Endothelial cell of umbilical vein (primary cell): ENCODE measurements around the gene MTF2. TPM values are rescaled to one million over a fixed set of nuclear protein-coding genes. Genes with fewer than 3 reads are reported as not detected.

Source experiments
- BruUV-seq: library from RNA; stranded (reverse); fragments of 400-500 nt; replicated peaks from 2 replicates; lab custom pipeline; 2021; lab: Mats Ljungman, UMichigan
- CTCF ChIA-PET: fragments of 300-600, 350-600 bp; sonication (Branson Sonifier 250); formaldehyde crosslinking; loops from one replicate; lab custom pipeline; 2021; ENCODE audit warnings: antibody characterized with exemption, inconsistent platforms; lab: Charles Lee
- POLR2A ChIA-PET: fragments of 300-600, 350-600 bp; sonication (Branson Sonifier 250); formaldehyde crosslinking; loops from one replicate; lab custom pipeline; 2021; ENCODE audit warnings: antibody characterized with exemption, inconsistent platforms; lab: Charles Lee
- DNase-seq: peaks from one replicate; pipeline ENCODE4 v3.0.0-alpha.2; 2011; ENCODE audit warnings: low read depth, low spot score
- FAIRE-seq: peaks from 2 replicates; lab custom pipeline; 2011; peaks lifted over from hg19 to GRCh38; lab: Jason Lieb, UNC
- H2AFZ ChIP-seq: 2 replicates; pipeline ENCODE4 v1.6.0; 2012; ENCODE audit warnings: low read depth, low read length, control low read depth, inconsistent platforms
- H3K27ac ChIP-seq: 2 replicates; pipeline ENCODE4 v1.5.1; 2011; ENCODE audit warnings: low read depth, mild to moderate bottlenecking, control low read depth, low read length, moderate library complexity; ENCODE audit not compliant: insufficient read depth
- H3K27me3 ChIP-seq, 2 experiments: 2 replicates each; pipeline versions ENCODE4 v1.6.0 to v1.6.1; 2011; ENCODE audit warnings: low read length in 2 of 2, mixed read lengths in 1 of 2; ENCODE audit not compliant: control insufficient read depth in 2 of 2, insufficient read depth in 2 of 2
- H3K36me3 ChIP-seq, 2 experiments: 2 replicates in 1 of 2; 3 replicates in 1 of 2; pipeline ENCODE4 v1.5.1; 2011; ENCODE audit warnings: low read length in 2 of 2, mild to moderate bottlenecking in 1 of 2, moderate library complexity in 1 of 2; ENCODE audit not compliant: control insufficient read depth in 2 of 2, insufficient read depth in 2 of 2; ENCODE audit errors: extremely low read depth in 1 of 2
- H3K4me1 ChIP-seq: 3 replicates; pipeline ENCODE4 v1.5.1; 2011; ENCODE audit warnings: mild to moderate bottlenecking, low read length; ENCODE audit not compliant: control insufficient read depth, insufficient read depth; ENCODE audit errors: extremely low read depth
- H3K4me2 ChIP-seq: 2 replicates; pipeline ENCODE4 v1.6.1; 2011; ENCODE audit warnings: low read length, control low read depth, mixed read lengths; ENCODE audit not compliant: insufficient read depth
- H3K4me3 ChIP-seq, 3 experiments: fragments of 200-600 bp in 1 of 3; sonication (generic), shearing (Covaris generic) in 1 of 3; replicated peaks in 1 of 3; 2 replicates each; pipeline ENCODE4 v1.5.1; 2011 to 2016; ENCODE audit warnings: control low read depth in 3 of 3, low read length in 3 of 3, mild to moderate bottlenecking in 2 of 3, inconsistent platforms in 1 of 3, low read depth in 1 of 3, moderate library complexity in 1 of 3; ENCODE audit not compliant: insufficient read depth in 1 of 3
- H3K79me2 ChIP-seq: 2 replicates; pipeline ENCODE4 v1.6.0; 2012; ENCODE audit warnings: low read length, inconsistent platforms; ENCODE audit not compliant: control insufficient read depth, insufficient read depth
- H3K9ac ChIP-seq: replicated peaks from 2 replicates; pipeline ENCODE3; 2011; ENCODE audit warnings: low read length, control low read depth; ENCODE audit not compliant: insufficient read depth; ENCODE audit errors: extremely low read depth
- H3K9me1 ChIP-seq: replicated peaks from 3 replicates; pipeline ENCODE4 v1.6.0; 2011; ENCODE audit warnings: mild to moderate bottlenecking, low read length; ENCODE audit not compliant: control insufficient read depth, insufficient read depth; ENCODE audit errors: extremely low read depth
- H3K9me3 ChIP-seq: replicated peaks from 2 replicates; pipeline ENCODE4 v1.5.1; 2012; ENCODE audit warnings: low read length, inconsistent platforms; ENCODE audit not compliant: control insufficient read depth, insufficient read depth
- H4K20me1 ChIP-seq: replicated peaks from 2 replicates; pipeline ENCODE3; 2011; ENCODE audit warnings: mild to moderate bottlenecking, low read length; ENCODE audit not compliant: control insufficient read depth, insufficient read depth; ENCODE audit errors: extremely low read depth
- CTCF ChIP-seq, 2 donors: IDR thresholded peaks; 1 replicate in 1 of 2; 2 replicates in 1 of 2; pipeline ENCODE4 v1.5.1; 2011; ENCODE audit warnings: low read length in 2 of 2, mild to moderate bottlenecking in 2 of 2, moderate library complexity in 2 of 2, control low read depth in 1 of 2, inconsistent platforms in 1 of 2, low read depth in 1 of 2; ENCODE audit not compliant: insufficient read depth in 1 of 2; ENCODE audit errors: extremely low read depth in 1 of 2
- EZH2 ChIP-seq: IDR thresholded peaks from 2 replicates; pipeline ENCODE4 v1.6.1; 2012; ENCODE audit warnings: borderline replicate concordance, low read depth, mild to moderate bottlenecking, moderate library complexity, low read length, inconsistent platforms; ENCODE audit not compliant: severe bottlenecking
- FOS ChIP-seq: IDR thresholded peaks from 2 replicates; pipeline ENCODE4 v1.6.1; 2011; ENCODE audit warnings: mild to moderate bottlenecking, low read length, moderate library complexity, borderline replicate concordance; ENCODE audit not compliant: insufficient read depth
- GATA2 ChIP-seq: IDR thresholded peaks from 2 replicates; pipeline ENCODE4 v1.7.0; 2011; ENCODE audit warnings: low read depth, mild to moderate bottlenecking, moderate library complexity, mixed read lengths, low read length; ENCODE audit not compliant: insufficient read length, insufficient read depth
- JUN ChIP-seq: IDR thresholded peaks from 2 replicates; pipeline ENCODE4 v1.6.1; 2011; ENCODE audit warnings: borderline replicate concordance, low read depth; ENCODE audit not compliant: insufficient read length, insufficient read depth
- MYC ChIP-seq: IDR thresholded peaks from one replicate; pipeline ENCODE4 v1.6.1; 2011; ENCODE audit warnings: mild to moderate bottlenecking, low read depth, low read length
- POLR2A ChIP-seq: IDR thresholded peaks from 2 replicates; pipeline ENCODE4 v1.6.1; 2012; ENCODE audit warnings: low read depth, mild to moderate bottlenecking, control low read depth, low read length
- POLR2AphosphoS5 ChIP-seq: IDR thresholded peaks from 2 replicates; pipeline ENCODE4 v1.6.1; 2012; ENCODE audit warnings: low read depth, mild to moderate bottlenecking, control low read depth, low read length, moderate library complexity; ENCODE audit not compliant: insufficient read depth
- dilution Hi-C: fragments of 300-500 bp; cut with MboI; formaldehyde crosslinking; loops from one replicate; pipeline ENCODE4 v1.15.0; 2019; ENCODE audit warnings: low sequenced_read_pairs; ENCODE audit not compliant: extremely low pct_ligation_motif_present
- intact Hi-C: fragments of 100-400 bp; cut with micrococcal nuclease; formaldehyde crosslinking; loops from one replicate; pipeline ENCODE4 v1.10.0; 2022
- polyA plus RNA-seq, 4 experiments: library from polyadenylated mRNA; depleted of rRNA in 3 of 4; stranded (reverse) in 3 of 4; unstranded in 1 of 4; fragments of >200 nt; gene quantifications; 2 replicates each; pipeline versions ENCODE4 v1.2.1 to v1.2.3, GENCODE V29; 2011 to 2012; ENCODE audit warnings: missing spikeins in 1 of 4
- total RNA-seq: library from RNA; stranded (reverse); gene quantifications from 2 replicates; pipeline ENCODE4 v1.2.3, GENCODE V29; 2021

Gene MTF2
- total and polyA plus RNA-seq, 2 donors (not counting 3 experiments of a cell fraction or from before 2014, with no cell fraction given), result 20.1 to 40.5 TPM

DNA sequence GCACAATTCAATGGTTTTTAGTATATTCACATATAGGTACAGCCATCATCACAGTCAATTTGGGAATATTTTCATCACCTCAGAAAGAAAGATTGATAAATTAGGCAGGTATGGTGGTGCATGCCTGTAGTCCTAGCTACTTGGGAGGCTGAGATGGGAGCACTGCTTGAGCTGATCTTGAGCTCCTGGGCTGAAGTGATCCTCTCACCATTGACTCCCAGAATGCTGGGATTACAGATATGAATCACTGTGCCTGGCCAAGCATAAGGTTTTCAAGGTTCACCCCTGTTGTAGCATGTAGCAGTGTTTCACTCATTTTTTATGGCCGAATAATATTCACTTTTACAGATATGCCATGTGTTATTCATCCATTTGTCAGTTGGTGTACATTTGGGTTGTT is 44.7 kb upstream of the MTF2 start:
- H3K27me3 ChIP-seq, result peaks cover 8 to 12% of the 10 kb centered on the region in 2 experiments
- no peak overlapping the region for H3K9ac ChIP-seq
- ChIA-PET POLR2A (no interaction called here), CTCF (interaction anchor here (0.7 to 0.9 kb wide), 2 partner anchors 8 to 28 kb away, joined by 4 read pairs; no protein-coding TSS in a partner anchor)
- no peaks in the 10 kb centered on the region for H3K36me3 ChIP-seq
- intact Hi-C loops, result no loop called here
- no peaks in the 10 kb centered on the region for H3K4me1 ChIP-seq
- FAIRE-seq (no peak), DNase-seq (no peak)
- H3K4me2 ChIP-seq, result no peak overlapping the region
- no peaks in the 10 kb centered on the region for H4K20me1 ChIP-seq
- no peak overlapping the region for H2AFZ ChIP-seq
- no peaks in the 10 kb centered on the region for H3K9me3 ChIP-seq
- H3K27ac ChIP-seq, result no peak overlapping the region
- dilution Hi-C loops, result no loop called here
- H3K9me1 ChIP-seq, result no peaks in the 10 kb centered on the region
- no peaks in the 10 kb centered on the region for H3K79me2 ChIP-seq
- no TSS peak for BruUV-seq
- TF ChIP-seq EZH2 (no peak), MYC (no peak)
- H3K4me3 ChIP-seq, result no peak overlapping the region

DNA sequence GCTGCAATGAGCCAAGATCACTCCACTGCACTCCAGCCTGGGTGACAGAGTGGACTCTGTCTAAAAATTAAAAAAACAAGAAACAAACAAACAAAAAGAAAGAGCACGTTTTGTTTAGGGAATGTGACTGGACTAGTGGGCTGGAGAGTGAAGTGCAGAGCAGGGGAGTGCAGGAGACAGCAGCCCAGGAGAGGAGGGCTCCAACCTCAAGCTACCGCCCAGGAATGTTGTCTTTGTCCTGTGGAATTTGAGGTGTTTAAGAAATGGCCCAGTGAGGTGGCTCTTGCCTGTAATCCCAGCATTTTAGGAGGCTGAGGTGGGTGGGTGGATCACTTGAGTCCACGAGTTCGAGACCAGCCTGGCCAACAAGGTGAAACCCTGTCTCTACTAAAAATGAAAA is 42.4 kb upstream of the MTF2 start:
- dilution Hi-C loops (no loop called here), intact Hi-C loops (no loop called here)
- Histone ChIP-seq H2AFZ (no peak overlapping the region), H3K9me3 (no peaks in the 10 kb centered on the region), H4K20me1 (no peaks in the 10 kb centered on the region), H3K9ac (no peak overlapping the region), H3K4me3 (no peak overlapping the region), H3K9me1 (no peaks in the 10 kb centered on the region), H3K4me2 (no peak overlapping the region), H3K79me2 (no peaks in the 10 kb centered on the region), H3K27me3 (peaks cover 4 to 7% of the 10 kb centered on the region in 2 experiments), H3K4me1 (no peaks in the 10 kb centered on the region), H3K36me3 (no peaks in the 10 kb centered on the region), H3K27ac (no peak overlapping the region)
- no peak for FAIRE-seq
- no TSS peak for BruUV-seq
- ChIA-PET POLR2A (no interaction called here), CTCF (interaction anchor here (1.9 kb wide), 1 partner anchor 13 kb away, joined by 9 read pairs; no protein-coding TSS in a partner anchor)
- no peak for DNase-seq
- TF ChIP-seq EZH2 (no peak), POLR2A (no peak), CTCF (IDR thresholded peaks at IDR 0.05; ENCODE audit: extremely low read depth in 1 of 2, insufficient read depth in 1 of 2, low read depth in 1 of 2, low read length in 2 of 2) (no peak), MYC (no peak), GATA2 (no peak), FOS (no peak), POLR2AphosphoS5 (no peak), JUN (no peak)
